ENCODE data around the gene GAB3.
"Not testable (repeated sequence)": the region's sequence is repeated elsewhere in the genome, so short reads cannot be mapped to it uniquely, and the experiment has no call there.

Gene GAB3

DNA sequence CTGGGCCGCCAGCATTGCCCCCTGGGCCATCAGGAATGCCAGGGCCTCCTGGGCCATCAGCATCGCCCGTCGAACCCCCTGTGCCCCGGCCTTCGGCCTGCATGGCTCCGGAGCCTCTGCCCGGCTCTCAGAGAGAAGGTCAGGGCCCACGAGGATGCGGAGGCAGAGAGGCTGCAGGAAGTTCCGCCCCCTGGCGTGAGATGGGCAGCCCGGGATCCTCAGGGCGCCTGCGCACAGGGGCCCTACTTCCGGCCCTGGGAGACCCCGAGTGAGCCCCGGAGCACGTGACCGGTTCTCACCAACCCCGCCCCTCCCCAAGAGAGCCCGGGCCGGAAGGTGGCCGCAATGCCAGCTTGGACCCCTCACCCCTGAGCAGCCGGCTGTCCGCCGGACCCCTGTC, 97.5 kb downstream of the GAB3 start, which contains the start of gene CTAG2:
CTAG2 (minus strand) TSS at position 167 of the 400 bp plus-strand sequence; CDS start at position 103, 64 bp downstream.
- DNase-seq: not testable (repeated sequence)

DNA sequence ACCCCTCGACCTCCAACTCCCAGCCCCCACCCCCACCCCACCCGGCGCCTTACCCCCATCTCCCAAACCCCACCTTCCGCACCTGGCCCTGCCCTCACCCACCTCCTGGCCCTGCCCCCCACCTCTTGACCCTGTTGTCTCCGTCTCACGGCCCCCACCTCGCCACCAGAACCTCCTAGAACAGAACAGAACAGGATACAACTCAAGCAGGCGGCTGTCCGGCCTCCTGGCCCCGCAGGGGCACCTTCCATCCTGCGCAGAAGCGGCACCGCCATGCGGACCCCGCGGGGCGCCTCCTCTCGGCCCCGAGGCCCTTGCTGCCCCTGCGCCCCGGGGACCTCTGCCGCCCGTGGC, 97.9 kb downstream of the GAB3 start:
- no peak for DNase-seq

DNA sequence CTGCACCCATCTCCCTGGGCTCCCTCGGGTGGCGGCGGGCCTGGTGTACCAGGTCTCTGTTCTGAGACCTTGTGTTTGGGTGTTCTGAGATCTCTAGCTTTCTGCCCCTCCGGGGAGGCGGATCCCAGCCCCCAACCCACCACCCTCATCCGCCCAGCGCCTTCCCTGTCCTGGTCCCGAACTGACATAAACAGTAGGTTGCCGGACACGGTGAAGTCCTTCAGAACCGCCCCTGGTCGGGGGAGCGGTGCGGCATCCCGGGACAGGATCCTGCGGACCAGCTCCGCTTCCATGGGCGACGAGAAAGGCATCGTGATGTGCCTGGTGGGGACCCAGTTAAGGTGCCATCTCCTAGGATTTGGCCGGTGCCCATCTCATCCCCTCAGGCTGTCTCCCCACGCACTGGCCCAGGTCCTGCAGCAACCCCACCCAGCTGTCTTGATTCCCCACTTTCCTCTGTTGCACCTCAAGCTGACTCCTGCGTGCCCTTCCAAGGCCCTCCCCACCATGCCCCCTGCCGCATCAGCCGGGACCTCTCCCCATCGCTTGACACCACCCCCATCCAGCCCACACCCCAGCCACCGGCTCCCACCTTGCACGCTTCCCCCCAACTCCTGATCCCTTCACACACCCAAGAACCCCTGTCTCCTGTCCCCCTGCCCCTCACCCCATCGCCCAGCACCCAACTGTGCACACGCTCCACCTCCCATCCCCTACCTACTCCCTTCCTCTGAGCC, 98.4 kb downstream of the GAB3 start:
- DNase-seq: no peak

DNA sequence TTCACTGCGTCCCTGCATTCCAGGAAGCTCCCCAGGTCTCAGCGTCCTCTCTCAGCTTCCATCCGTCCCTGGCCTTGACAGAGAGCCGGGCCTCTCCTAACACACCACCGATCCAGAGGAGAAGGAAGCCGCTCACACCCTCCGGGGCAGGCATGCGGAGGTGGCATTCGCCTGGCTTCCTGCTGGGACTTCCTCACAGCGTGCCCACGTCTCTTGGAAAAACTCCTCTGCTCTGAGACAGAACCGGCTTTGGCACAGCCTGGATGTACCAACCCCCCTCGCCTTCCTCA, 100.7 kb downstream of the GAB3 start:
- DNase-seq: no peak

DNA sequence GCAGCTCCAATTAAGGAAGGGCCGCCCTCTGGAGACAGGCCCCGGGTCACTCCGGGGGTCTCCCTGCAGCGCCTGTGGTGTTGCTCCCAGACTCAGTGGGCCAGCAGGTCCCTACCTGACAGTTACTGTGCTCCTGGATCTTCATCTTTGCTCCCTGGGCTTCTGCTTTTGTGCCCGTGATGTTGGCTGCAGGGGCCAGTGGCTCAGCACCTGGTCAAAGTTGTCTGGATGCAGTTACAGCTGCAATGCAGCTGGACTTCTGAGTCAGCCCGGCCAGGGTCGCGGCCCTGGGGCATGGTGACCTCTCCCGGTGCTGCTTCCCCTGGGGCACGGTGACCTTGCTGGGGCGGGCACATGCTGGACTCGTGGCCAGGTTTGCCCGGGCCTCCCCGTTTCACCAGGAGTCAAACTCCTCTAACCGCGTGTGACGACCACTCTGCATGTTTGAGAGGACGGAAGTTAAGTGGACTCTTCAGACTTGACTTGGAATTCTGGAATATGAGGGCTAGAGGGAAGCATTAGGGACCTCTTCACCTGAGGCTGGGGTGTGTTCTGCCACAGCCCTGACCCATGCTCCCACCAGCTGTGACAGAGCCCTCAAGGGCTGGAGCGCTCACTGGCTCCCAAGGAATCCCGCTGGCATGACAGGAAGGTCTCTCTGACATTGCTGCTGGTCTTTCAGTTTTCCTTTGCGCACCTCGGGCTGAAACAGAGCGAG, 101.2 kb downstream of the GAB3 start:
- no peak for DNase-seq

DNA sequence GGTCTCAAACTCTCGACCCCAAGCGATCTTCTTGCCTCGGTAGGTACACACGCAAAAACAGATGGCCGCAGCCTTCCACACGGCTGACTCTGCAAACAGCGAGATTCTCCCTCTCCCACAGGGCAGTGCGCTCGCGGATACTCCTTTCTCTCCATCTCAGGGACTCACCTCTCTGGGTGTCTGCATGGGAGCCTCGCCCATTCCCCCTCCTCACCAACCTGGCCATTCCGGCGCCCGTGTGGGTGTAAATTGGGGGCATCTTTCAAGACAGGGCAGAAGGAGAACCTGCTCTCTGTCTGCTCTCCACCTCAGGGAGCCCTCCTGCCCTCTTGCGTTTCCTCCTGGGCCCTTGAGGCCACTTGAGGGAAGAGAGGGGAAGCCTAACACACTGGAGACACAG, 101.9 kb downstream of the GAB3 start:
- DNase-seq: no peak

DNA sequence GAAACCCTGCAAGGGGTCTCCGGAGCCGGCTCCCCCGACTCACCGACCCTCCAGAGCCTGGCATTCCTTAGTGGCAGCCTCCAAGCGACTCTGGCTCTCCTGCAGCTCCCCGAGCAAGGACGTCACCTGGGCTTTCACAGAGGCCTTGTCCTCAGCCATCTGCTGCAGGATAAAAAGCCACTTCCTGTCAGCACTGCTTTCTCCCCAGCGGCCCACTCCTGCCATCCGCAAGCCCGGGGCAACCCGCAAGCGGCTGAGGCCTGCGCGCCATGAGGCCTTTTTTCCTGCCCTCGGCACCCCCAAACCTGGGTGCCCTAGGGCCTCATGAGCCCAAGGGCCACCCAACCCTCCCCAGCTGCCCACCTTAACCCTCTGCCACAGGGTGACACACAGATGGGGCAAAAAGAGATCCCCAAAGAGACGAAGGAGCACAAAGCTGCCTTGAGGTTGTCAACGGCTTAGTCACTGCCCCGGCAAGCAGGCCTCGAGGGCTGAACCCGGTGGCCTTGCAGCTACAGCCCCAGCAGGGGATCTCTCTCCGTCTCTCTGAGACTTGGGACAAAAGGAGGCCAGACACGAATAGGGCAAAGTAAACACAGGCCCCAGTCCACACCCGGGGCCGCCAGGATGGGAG, 105.0 kb downstream of the GAB3 start:
- not testable (repeated sequence) for DNase-seq

DNA sequence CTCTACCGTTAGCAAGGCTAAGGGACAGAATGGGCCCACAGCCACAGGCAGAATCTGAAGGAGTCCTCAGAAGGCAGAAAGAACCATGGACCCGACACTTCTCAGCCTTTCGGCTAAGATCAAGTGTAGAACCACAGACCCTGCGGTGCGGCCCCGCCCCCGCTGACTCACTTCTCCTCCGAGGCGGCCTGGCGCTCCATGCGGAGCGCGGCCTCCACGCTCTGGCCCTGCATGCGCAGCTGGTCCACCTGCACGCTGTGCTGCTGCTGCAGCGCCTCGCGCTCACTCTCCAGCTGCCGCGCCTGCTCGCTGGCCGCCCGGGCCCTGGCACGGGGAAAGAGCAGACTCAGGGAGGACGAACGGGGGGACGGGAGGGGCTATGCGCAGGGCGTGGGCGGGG, 107.2 kb downstream of the GAB3 start:
- DNase-seq: not testable (repeated sequence)

DNA sequence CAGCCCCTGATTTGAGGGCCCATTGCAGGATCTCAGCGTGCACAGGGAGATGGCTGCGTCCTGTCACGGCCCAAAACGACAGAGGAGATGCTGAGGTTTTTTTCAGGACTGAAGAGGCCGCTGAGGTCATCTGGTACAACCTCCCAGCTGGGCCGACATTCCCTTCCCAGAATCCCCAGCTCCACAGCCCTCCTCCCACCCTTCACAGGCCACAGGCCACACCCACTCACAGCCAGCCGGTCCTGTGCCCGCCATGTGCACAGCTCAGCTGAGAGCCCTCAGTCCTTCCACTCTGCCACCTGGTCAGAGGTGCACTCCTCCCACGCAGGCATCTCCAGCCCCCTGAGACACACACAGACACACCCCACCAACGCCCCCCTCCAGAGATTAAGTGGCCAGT, 109.1 kb downstream of the GAB3 start:
- DNase-seq: not testable (repeated sequence)

DNA sequence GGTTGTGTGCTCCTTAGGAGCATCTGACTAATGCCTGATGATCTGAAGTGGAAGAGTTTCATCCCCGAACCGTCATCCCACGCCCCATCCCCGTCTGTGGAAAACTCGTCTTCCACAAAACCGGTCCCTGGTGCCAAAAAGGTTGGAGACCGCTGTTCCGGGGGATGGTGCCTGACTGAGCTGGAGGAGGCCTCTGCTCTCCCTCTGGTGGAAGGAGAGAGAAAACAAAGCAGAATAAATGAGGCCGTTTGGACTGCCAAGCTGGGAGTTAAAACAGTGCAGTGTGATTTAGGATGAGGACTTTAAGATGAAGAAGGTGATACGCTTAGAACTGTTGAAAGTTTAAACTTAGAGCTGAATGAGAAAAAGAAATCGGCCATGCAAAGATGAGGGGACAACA, 117.2 kb downstream of the GAB3 start:
- not testable (repeated sequence) for DNase-seq

DNA sequence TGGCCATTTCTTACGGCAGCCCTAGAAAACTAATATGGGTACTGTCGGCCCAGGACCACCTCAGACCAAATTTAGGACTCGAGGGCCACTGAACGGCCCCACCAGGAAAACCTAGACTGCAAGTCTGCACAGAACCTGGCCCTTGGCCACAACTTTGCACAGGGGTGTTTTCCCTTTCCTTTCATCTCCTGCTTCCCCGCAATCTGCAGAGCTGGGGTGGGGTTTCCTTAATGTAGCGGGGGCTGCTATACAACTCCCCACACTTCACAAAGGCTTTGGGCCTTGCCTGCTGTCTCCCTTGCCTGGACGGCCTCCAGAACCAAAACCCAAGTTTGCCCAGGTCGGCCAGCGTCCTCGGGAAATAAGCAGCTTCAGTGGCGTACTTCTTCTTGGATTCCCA, 119.9 kb downstream of the GAB3 start:
- DNase-seq: not testable (repeated sequence)

DNA sequence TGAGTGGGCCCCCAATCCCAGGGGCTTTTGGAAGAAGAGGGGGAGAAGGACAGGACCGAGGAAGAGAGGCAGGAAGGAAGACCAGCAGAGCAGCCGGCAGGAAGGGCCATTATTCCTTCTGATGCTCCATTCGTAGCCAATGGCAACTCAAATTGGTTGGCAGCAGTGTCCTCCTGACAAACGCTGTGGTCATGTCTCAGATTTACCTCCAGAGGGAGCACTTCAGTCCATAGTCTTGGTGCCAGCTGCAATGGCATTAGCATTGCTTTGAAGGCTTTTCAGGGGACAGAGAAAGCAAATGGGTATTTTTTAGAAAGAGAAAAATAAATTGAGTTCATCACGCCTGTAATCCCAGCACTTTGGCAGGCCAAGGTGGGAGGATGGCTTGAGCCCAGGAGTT, 121.9 kb downstream of the GAB3 start:
- DNase-seq: not testable (repeated sequence)

Measured in activated effector memory CD4-positive, alpha-beta T cell treated with anti-CD3 and anti-CD28 coated beads, Interleukin-2, amount 50 U/mL, for 16 hours (primary cell).